ENCODE measurements around the gene FIGNL2.

FIGNL2 gene

DNA sequence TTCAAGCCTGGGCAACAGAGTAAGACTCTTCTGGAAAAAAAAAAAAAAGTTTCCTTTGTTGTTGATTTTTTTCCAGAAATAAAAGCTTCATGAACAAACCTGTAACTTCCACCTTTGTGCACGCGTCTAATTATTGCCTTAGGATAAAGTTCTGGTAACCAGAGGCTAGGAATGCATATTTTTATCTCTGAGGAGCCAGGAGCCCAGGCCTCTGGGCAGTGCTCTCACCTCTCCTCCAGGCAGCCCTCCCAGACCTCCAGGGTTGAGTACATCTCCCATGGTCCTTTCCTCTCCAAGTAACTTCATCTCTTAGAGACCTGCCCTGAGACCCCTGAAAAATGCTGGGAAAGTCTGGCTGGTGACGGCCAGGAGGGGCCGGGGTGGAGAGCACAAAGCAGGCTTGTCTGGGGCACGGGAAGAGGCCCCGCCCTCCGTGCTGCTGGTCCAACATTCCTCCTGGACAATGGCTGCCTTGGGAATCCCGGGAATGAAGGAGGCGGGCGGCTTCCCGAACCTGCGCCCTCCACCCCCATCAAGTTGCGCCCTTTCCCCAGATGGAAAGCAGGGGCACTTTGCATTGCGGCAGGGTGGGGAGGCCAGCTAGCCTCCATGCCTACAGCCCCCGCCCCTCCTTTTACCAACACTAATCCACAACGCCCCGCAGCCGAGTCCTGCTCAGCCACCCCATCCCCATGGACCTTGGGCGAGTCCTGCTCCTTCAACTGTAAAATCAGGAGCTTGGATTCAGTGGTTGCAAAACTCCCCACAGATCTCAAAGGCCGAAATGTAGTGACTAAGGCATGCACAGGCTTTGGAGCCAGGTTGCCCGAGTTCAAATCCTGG is 7.3 kb upstream of the FIGNL2 start:
- DNase-seq (ENCODE audit: low read depth): no peak

DNA sequence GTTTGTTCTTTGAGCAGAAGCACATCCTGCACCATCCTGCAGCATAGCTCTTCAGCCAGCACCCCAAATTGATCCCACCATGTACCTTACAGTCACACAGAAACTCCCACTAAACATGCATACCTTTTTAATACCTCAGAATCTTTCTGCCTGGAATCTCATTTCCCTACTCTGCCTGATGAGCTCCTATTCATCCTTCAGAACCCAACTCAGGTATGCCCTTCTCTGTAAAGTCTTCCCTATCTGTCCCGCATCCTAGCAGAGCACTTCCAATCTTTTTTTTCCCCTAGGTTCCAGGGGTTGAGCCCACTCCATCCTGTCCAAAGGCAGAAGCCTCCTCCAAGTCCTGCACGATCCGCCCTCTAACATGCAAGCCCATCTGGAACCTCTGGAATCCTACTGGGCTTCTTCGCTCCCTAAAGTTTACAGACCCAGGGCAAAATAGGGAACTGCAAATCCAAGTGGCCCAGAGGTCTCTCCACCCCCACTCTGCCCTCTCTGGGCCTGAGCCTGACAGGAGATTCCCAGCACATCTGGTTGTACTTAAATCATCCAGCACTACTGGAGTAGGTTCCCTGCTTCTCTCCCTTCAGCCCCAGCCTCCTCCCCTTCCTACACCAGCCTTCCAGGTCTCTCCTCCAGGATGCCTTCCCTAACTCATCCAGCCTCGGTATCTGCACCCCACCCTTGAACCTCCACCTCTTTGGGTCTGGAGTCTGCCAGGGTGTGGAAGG is 4.1 kb upstream of the FIGNL2 start:
- DNase-seq (ENCODE audit: low read depth): peak; percentile 26

DNA sequence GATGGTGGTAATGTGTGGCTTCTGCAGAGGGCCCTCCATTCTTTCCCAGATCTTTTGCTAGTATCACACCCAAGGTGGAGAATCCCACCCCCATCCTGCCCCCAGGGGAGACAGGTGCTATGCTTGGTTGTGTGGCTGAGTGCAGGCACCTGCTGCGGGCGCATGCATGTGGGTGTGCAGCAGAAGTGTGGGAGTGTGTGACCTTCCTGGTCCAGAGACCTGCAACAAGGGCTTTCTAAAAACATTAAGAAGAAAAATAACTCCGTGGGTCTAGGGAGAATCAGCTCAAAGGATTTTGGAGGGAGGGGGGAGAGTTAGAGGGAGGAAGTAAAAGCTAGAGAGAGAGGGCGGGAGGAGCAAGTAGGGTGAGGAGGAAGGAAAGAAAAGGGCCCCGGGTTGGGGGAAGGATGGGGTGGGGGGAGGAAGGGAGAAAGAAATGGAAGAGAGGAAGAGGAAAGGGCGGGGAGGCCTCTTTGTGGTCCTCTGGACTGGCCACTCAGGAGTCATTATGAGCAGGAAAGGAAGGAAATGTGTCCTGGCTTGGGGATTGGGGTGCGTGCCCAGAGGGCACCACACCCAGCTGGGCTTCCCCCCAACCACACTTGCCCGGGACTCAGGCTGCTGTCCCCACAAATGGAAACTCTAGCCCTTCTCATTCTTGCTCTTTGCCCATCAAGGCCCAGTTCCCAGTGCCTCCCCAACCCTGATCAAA is 3.1 kb upstream of the FIGNL2 start:
- DNase-seq (ENCODE audit: low read depth): no peak

DNA sequence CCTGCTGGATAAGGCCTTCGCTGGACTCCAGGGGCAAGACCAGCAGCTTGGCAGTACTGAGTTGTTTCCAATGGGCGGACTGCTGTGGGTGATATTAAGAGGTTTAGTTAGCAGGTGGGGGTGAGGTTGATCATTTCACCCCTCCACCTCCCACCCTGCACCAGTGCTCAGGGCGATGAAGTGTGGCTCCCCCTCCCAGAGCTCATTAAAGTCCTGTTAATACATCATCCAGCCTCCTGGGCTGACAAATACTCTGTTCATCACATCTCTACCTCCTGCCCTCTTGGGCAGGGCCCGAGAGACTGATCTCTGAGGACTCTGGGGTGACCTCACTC is 2.4 kb upstream of the FIGNL2 start:
- no peak for DNase-seq (ENCODE audit: low read depth)

DNA sequence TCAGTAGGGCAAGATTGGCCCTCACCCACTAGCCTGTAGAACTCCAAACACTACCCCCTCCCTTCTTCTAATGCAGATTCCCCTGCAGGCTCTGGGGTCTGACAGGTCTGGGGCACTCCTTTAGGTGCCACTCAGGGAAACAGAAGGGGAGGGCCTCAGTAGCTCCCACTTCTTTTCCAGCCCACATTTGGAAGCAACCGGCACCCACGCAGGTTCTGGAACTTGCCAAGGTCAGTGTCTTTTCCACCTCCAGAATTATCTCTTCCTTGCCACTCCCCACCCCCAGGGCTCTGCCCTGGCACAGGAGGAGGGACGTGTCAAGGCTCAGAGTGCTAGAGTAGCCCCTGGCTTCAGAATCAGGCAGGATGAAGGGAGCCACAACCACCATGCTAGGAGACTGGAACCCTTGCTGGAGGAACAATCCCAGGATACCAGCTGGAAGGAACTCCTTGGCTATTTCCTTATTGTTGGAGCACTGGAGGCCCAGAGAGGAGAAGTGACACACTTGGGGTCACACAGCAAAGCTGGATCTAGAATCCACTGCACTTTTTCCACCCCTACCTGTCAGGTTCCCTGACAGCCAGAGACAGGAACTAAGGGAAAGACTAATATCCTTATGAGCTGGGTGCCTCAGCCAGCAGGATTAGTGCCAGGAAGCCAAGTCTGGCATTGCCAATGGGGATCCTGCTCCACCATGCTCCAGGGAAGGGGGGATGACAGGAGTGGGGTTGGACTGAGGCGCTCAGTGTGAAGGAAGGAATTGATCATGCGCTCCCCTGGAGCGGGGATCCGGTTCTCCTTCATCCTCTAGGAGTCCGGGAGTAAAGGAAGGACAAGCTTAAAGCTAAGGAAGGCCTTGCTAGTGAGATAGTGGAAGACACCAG is 1.8 kb upstream of the FIGNL2 start:
- DNase-seq (ENCODE audit: low read depth): no peak

DNA sequence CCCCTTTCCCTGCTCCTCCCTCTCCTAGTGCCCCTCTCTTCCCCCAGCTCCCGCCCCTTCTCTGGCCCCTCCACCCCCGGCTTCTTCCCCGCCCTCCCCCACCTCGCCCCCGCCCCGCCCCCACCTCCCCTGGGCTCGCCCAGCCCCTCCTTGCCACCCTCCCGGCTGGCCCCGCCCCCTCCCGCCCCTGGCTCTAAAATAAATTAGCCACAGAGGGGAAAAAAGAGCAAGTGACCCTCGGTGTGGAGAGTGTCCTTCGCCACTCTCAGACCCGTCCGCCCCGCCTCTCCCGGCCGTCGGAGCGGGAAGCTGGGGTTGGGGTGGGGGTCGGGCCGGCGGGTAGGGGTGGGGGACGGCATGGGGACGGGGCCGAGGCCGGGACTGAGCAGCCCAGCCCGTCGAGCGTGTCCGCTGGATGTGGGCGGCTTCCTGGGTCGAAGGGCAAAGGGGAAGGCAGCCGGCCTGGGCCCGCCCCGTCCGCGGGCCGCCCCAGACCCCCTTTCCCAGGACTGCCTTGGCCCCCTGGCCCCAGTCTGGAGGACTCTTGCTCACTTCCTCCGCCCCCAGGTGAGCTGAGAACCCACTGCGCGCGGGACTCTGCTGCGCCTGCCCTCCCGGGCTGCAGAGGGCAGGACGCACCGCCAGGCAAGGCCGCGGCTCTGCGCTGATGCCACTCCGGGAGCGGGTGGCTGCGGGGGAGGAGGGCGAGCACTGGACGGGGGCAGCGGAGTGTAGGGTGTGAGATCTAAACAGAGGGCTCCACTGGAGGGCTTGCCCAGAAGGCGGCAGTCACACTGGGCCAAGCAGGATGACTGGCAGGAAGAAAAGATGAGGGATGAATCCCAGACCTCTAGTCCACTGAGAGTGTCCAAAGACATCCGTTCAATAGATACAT is 570 bp upstream of the FIGNL2 start:
- no peak for DNase-seq (ENCODE audit: low read depth)

DNA sequence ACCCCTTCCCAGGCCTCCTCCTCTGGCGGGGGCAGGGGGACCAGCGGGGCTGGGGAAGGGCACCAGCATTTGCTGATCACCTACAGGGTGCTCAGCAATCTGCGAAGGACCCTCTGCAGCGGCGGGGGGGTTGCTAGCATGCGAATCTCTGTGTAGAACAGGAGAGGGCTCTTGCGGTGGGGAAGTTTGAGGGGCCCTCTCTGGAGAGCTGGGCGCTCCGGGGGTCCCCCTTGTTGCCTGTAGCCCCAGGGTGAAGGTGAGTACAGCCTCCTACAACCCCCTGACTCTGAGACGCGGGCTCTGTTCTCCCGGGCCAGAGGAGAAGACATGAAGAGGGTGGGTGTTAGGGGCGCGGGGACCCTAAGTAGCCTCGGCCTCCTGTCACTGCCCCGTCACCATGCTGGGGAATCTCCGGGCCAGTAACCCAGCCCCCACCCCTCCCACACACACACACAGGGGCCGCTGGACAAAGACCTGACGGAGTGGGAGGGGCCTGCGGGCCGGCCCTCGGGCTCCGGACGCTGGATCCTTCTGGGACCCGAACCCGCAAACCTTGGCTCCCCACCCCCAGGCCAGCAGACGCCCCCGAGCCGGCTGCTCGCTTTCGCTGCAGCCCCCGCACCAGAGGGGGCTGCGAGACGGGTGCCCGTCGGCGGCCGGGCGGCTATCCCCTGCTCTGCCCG is 734 bp downstream of the FIGNL2 start:
- no peak for DNase-seq (ENCODE audit: low read depth)

DNA sequence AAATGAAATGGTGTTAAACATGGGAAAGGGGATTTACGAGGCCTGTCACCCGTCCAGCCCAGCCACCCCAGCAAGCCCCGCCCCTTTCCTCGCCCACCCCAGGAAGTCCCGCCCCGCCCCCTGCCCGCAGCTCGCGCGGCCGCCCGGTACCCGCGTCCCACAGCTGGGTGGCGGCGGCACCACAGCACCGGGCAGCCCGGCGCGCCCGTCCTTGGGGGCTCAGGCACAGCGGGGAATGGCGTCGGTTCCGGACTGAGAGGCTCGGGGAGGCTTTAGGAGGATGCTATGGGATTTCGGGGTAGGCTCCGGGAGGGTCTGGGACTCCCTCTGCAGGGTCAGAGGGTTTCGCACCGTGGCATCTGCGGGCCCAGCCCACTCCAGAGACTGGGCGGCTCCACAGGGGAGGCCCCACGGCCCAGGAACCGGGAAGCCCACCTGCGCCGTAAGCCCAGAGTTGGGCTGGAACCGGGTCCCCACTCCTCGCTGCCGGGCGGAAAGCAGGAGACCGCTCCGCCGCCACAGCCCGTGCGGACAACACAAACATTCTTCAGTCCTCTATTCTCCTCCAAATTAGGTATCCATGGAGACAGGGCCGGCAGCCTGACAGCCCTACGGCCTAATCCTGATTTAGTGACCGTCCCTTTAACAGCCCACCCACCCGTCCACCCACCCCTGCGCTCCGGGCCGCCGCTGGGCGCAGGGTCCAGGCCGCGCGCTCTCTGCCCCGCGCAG is 1.4 kb downstream of the FIGNL2 start:
- no peak for DNase-seq (ENCODE audit: low read depth)

DNA sequence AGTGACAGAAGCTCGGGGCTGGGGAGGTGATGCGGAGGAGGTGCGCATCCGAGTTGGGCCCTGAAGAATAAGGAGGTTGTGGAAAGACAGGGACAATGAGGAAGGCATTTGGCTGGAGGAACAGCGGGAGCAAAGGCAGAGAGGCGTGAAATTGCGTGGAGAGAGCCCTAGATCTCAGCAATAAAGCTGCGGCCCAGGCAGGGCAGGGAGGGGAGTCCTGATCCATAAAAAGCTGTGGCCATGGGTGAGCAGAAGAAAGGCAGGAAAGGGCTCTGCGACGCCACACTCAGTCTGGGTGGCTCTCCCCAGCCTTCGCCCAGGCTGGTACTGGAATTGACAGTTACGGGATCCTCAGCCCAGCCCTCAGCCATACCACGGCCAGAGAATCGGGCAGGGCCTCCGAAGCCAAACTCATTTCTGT is 2.2 kb downstream of the FIGNL2 start:
- DNase-seq (ENCODE audit: low read depth): no peak

DNA sequence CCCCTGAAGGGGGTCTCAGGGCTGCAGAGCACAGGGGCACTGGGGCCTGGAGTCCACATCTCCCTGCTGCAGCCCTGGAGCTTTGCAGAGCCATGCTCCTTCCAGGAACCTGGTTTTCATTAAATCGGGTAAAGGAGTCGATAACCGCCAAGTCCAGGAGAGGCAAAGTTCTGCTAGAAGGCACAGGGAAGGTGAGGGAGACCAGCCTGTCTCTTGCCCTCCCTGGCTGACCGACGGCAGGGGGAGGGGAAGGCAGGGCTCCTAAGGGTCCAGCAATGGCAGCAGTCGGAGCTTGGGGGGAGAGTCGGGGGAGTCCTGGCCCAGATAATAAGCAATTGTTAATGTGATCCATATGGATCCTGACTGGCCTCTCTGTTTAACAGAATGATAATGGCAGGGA is 3.0 kb downstream of the FIGNL2 start:
- DNase-seq (ENCODE audit: low read depth): no peak

DNA sequence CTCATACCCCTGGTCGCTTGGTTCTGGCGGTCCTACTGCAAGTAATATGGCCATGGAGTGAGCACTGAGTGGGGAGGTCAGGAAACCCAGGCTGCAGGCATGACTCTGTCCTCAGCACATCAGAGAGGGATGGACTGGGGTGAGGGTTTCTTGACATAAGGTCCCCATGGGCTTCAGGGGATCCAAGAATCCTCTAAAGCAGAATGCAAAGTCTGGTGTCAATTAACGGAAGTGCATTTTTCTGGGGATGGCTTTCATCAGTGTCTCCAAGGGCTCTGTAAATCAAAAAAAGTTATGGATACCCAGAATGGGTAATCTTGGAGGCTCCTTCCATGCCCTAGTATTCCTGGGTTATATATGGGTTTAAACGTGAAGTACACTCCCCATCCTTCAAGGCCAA is 3.7 kb downstream of the FIGNL2 start:
- no peak for DNase-seq (ENCODE audit: low read depth)

DNA sequence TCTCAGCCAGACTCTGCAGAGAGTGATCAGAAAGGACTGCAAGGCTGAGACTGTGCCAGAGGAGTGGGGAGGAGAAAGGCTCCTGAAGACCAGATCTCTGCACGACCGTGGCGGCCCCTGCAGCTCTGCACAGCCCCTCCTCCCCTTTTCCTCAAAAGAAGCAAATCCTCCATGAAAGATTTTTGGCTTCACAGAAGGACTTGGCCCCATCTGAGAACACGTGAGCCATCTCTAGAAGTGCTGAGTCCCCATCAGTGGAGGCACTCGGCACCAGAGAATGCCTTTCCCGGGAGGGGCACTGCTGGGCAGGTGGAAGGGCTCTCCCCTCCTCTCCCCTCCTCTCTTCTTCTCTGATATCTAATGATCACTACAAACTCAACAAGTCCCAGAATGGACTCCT is 6.8 kb downstream of the FIGNL2 start:
- no peak for DNase-seq (ENCODE audit: low read depth)

DNA sequence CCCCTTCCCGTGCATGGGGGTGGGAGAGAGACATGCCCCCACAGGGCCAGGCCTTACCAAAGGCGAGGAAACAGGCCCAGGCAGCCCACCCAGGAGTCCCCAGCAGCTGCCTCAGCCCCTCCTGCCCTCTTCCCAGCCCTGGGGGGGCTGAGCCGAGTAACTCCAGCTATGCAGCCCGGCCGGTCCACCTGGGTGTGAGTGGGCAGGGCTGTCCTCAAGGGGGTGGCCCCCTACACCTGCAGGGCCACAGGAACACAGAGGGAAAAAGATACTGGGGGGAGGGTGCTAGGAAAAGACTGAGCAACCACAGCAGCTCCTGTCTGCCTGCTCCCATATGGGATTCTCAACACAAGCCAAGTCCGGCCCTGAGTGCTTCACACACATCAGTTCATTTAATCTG is 7.6 kb downstream of the FIGNL2 start:
- DNase-seq (ENCODE audit: low read depth): no peak

DNA sequence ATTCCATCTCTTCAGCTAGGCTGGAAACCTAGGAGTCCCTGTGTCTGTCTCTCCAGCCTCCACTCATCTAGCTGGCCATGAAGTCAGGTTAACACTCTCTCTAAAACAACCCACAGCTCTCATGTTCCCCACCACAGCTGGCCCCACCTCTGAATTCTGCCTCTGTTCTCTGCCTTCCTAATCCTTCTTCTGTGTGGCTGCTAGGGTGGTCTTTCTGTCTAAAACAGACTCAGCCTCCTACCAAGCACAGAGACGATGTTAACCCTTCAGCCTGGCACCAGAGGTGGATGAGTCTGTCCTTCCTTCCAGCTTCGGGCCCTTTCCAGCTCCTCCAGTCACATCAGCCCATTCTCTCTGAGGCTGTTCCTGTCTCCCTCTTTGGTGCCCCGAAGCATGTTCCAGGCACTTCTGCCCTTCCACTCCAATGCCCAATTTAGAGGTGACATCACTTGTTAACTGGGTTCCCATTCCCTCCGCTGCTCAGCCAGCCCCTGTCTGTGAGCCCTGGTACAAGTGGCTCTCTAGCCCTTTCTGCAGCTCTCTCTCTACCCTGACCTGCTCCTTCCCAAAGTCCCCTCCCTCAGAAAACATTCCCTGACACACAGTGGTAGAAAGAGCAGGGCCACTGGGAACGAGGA is 9.1 kb downstream of the FIGNL2 start:
- no peak for DNase-seq (ENCODE audit: low read depth)

DNA sequence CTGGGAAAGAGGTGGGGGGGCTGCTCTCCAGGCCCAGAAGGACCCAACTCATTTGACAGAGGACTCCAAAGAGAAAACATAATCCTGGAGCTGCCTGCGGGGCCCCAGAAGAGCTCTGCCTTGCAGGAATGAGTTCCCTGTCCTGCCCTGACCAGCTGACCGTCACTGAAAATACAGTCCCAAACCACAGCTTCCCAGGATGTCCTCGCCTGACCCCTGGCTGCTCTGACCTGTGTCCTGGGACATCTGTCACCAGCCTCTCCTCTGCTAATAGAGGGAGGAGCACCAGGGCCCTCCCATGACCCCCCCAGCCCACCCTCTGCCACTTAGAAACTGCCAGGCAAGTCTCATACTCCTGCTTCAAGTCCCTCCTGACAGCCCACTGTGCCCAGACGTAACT is 9.8 kb downstream of the FIGNL2 start:
- DNase-seq (ENCODE audit: low read depth): no peak

DNA sequence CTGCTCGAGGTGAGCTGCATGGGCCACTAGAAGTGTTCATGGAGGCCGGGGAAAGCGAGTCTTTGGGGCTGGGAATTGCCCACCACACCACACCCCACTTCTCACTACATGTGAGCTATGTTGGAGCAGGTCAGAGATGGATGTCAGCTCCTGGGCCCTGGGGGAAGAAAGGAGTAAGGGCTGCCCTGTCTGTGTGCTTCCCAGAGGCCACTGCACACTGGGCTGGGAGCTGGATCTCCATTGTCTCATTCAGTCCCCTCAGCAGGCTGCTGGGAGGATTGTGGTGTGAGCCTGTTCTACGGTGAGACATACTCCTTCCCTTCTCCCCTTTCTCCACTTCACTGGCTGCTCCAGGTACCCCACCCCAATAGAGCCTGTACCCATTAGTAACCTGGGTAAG is 10.5 kb downstream of the FIGNL2 start:
- no peak for DNase-seq (ENCODE audit: low read depth)

DNA sequence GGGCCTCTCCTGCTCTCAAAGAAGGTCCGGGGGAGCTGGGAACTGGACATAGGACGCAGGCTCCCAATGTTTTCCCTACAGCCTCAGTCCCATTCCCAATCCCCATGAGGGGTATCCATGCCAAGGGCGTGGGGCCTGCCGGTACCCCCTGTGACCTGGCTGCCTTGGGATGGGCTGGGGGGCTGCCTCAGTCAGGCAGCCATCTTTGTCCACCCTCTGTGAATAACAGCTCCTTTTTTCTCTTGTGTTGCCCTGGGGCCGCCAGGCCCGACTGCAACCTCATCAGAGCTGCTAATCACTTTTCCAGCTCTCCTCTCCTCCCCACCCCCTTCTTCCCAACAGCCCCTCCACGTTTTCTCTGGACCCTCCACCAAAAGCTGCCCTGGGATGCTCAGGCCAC is 11.2 kb downstream of the FIGNL2 start:
- no peak for DNase-seq (ENCODE audit: low read depth)

DNA sequence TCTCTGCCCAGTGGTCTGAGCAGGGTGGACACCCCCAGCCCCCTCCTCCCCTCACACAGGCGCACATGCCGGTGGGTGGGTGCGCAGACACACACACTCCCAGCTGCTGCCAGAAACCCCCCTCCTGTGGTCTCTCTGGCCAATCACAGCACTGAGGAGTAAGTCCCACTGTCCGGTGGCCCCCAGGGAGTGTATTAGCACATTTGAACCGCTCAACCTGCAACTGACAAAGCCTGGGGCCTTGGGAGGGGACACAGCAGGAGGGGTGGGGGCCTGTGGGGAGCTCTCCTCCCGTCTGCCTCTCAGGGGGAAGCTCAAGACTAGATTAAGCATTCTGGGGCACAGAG is 11.7 kb downstream of the FIGNL2 start:
- no peak for DNase-seq (ENCODE audit: low read depth)

DNA sequence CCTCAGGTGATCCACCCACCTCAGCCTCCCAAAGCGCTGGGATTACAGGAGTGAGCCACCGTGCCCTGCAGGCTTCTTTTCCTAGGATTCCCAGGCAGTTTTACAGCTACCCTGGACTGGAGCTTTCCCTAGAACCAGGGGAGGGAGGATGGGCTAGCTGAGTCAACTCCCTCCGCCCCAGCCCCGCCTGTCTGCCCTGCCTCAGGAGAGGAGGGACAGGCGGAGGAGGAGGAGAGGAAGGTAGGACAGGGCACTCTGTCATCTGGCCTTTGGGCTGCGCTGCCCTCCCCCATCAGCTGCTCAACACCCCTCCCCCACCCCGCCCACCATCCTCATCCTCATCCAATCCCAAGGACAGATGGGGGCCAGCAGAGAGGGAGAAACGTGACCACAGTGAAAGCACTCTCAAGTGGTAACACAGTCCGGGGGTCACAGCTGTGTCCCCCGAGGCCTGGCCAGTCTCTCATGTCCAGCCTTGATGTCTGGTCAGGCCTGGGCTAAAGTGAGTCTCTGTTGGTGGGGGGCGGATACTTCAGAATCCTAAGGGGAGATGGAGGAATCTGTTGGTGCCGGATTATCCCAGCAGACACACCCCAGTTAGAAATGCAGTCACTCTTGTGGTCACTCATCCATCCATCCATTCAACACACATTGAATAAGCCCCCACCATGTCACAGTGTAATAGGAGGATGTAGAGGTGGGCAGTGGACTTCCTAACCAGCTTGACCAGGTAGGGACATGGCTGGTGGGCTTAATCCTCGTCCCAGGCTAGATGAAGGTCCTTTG is 12.3 kb downstream of the FIGNL2 start:
- no peak for DNase-seq (ENCODE audit: low read depth)
